ENCODE results near the gene PAX5.

The PAX5 gene

DNA sequence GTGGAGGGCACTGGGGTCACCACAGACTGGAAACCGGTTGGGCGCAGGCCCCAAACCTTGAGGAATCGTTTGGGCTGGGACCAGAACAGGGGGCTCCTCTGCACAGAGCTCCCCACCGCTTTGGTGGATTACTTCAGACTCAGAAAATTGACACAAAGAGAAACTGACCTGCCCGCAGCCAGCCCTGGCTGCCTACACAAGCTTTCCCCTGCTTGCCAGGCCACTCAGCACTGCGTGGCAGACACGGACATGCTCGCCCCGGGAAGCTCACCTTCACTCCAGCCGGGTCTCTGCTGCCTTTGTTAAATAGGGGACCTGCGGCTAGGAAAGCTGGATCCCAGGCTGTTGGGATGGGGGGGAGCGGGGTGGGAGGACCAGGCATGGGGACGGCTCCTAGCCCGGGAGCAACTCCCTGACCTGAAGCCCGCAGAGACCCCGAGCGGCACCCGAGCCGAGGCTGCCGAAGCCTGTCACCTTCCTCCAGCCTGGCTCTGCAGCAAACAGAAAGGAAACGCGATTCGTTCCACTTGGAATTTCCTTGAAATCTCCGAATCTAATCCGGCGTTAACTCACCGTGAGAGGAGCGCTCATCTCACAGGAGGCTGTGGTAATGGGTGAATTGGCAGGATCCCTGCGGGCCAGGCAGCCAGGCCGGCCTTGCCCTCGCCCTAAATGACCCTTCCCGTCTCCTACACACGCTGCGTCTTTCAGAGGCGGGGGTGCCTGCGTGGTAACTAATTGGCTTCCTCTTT, 8.8 kb downstream of the PAX5 start:
- DNase-seq (ENCODE audit: low read depth), result no peak

DNA sequence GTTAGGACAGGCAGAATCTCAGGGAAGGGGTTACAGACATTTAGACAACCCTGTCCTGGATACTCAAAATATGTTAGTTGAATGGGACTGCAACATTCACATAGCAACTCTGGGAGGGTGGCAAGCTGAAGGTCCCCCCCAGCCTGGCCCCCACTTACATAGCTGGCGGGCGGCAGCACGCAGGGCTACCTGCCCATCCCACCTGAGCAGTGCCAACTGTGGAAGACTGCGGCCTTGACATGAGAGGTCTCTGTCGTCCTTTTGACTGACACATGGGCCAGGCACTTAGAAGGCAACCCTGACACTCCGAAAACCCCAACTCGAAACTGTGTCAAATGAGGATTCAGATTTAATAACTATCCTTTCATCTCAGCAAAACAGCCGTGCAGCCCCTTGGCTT, 16.5 kb downstream of the PAX5 start:
- no peak for DNase-seq (ENCODE audit: low read depth)

DNA sequence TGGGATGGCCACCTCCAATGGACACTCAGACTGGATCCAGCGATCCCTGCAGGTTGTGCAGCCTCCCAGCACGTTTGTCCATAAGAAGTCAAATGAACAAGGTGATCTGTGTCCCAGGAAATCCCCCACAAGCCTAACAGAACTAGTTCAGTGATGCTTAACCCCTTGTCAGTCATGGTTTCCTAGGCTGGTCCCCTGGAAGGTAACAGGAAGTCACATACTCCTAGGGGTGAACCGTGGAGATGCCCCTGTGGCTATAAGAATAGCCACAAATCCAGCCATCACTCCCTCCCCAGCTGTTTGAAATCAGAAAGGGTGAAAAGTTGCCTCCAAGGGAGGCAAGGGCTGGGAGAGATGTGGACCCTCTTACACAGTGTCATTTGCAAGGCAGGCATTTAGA, 22.5 kb downstream of the PAX5 start:
- DNase-seq (ENCODE audit: low read depth), result no peak

DNA sequence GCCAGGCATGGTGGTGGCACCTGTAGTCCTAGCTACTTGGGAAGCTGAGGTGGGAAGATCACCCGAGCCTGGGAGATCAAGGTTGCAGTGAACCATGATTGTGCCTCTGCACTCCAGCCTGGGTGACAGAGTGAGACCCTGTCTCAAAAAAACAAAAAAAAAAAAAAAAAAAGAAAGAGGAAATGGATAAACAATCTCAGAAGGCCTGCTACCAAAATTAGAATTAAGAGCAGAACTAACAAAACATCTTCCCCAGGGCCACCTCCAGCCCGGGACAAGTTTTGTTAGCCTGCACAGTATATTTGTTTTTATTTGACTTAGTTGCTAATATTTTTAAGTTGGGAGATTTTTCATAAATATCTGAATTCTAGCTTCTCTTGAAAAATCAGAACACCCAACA, 23.1 kb downstream of the PAX5 start:
- DNase-seq (ENCODE audit: low read depth), result no peak

DNA sequence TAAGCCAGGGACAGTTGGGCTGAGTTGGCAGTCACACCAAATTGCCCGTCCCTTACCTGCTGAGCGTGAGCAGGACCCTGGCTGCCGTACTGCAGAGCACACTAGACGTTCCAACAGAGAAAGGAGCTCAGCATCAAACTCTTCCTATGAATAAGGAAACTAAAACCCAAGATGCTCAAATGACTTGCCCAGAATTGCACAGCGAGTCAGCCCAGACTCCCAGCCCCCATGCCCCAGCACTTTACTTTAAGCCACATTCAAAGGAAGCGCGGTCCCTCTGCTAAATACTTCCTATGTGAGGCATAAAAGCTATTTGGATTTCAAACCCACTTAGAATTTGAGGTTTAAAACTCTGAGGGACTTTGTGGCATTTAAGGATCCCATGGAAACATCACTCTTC, 23.9 kb downstream of the PAX5 start:
- DNase-seq (ENCODE audit: low read depth), result no peak

DNA sequence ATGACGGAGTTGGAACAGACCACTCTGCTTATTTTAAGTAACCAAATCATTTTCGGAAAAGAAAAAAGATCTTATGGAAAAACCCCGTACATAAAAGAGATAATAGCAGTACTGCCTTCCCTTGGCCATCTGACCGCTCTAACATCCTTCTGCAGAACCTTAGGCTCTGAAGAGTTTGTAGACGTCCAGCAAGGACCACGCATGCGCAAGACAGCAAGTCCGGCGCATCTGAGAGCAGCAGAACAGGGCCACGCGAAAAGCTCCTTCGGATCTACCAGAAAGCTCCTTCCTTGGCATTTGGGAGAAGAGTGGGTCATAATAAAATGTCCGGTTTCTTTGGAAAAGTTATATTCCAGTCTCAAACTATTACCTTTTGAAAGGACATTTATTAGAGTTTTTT, 26.8 kb downstream of the PAX5 start:
- DNase-seq (ENCODE audit: low read depth), result no peak

DNA sequence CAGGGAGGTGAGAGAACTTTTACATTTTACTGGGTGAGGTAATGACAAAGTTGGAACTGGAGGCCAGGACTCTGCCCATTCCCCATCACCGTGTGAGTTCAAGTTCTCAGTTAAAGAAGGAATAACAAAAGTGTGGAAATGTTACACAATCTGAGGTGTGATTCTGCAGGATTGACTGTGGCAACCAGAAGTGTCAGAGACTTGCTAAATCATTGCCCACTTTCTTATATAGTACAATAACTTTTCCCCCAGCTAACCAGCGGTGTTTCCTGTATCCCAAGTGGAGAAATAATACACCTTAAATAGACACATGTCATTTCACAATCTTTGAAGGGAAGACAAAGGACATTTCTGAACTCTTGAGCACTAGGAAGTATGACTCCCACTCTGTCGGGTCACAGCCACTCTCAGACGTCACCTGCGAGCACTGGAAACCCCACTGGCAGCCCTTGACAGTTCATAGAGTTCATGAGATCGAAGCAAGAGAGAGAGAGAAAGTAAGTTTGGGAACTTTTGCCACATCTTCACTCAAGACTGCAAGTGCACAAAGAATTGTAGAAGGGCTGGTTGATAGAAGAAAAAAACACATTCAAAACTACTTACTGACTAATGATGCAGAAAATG, 28.4 kb downstream of the PAX5 start:
- no peak for DNase-seq (ENCODE audit: low read depth)

DNA sequence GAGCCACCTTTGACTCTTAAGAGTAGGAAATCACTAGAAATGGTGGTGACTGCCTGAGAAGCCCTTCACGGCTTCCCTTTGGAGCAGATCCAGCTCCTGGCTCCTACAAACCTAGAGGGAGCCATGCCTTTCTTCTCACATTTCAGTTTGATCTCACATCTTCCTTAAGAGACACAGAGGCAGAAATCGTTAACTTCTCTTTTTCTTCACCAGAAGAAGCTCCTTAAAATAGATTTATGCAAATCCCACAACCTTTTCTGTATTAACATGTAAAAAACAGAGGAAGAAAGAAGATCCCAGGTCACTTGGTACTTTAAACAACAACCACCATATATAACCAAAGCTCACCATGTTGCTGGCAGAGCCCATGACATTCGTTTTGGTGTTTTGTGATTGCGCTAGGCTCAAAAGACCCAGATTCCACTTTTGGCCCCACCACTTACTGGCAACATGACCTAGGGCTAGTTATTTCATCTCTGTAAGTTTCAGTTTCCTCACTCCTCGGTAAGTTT, 29.6 kb downstream of the PAX5 start:
- DNase-seq (ENCODE audit: low read depth), result no peak

DNA sequence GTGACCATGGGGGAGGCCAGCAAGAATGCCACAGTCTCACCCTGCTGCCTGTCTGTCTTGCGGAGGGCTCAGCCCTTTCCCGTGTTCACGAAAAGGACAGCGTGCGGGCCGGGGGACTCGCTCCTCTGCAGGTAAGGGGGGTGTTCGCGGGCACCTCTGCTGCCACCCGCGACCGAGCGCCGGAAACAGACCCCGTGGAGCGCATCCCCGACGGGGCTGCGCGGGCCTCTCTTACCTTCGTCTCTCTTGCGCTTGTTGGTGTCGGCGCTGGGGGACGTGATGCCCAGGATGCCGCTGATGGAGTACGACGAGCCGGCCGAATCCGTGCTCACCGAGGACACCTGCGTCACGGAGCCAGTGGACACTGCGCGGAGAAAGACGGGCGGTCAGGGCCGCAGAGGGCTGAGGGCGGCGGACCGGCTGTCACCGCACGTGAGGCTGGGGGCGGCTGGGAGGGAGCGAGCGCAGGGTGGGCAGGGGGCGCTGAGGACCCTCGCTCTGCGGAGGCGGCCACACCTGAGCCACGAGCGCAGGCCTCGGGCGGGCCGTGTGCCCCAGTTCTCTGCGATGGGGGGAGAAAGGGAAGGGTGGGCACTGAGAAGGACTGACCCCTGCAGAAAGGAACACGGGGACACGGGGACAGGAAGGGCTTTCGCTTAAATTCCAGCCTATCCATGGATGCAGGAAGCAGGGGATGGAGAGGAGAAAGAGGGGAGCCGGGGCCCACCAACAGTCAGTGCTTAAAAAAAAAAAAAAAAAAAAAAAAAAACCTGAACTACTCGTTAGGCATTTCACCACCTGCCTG, 31.5 kb downstream of the PAX5 start:
- no peak for DNase-seq (ENCODE audit: low read depth)

DNA sequence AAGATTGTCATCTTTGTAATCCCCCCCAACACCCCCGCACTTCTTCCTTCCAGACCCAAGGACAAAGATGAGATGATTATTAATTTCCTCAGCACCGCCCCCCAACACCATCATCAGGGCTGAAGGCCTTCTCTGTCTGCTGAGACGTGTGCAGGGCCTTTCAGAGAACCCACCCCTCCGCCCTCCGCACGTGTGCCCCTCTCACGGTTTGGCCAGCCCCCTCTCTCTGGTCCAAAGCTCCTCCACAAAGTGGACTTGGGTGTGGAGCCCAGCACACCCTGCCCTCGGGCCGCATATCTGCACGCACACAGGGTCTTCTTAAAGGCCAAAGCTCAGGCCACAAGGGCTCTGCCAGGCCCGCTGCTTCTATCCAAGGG, 32.0 kb downstream of the PAX5 start:
- DNase-seq (ENCODE audit: low read depth), result no peak

DNA sequence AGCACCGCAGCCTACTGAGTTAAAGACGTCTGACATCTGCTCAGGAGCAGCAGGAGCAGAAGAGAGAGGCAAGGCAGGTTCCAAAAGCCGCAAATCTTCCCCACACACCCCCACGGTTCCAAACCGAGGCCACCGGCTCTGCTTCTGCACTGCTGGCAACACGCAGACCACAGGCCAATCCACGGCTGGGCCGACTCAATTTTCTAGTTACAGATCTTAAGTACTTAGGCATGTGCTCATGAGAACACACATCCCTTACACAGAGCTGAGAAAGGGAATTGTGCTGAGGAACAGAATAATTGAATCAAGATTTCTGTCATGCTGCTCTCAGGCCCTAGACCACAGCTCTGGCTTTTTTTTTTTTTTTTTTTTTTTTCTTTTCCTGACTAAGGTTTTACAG, 32.6 kb downstream of the PAX5 start:
- DNase-seq (ENCODE audit: low read depth), result no peak

DNA sequence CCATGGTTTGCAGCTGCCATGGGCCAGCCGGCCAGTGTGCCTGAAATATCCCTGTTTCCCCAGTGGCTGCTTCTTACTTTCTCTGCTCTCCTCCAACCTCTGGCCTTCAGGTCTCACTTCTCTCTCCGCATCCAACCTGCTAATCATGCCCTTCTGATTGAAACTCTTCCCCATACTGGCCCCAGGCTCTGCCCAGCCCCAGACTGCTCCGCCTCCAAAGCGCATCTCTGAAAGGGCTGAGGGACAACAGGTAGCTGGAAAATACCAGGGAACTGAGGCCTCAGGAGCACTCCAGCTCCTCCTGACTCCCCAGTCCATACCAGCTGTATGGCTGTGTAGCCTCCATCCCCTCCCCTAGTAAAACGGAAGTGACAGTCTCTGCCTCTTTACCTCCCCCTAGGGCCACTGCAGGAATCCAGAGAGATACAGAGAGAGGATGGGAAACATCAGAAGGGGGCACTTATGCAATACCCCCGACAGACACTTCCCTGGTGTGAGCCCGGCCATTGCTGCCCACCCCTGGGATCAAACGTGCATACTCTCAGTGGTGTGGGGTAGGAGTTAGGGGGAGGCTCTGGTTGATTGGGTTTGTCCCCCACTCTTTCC, 34.2 kb downstream of the PAX5 start:
- no peak for DNase-seq (ENCODE audit: low read depth)

DNA sequence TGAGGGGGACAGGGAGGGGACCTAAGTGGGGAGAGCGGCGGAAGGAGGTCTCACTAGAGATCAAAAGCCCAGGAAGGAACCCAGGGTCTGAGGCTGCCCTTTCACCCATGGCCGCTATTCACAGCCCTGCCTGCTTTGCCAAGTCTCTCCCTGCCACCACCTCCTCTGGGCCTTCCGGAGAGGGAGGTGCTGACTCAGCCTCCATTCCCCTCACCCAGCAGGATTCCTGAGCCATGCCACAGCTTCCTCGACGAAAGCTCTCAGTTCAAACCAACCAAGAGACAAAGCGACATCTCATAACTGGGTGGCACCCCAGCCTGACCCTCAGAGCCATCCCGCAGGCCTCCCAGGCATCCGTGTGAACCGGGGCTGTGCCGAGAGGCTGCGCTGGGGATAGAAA, 36.7 kb downstream of the PAX5 start:
- DNase-seq (ENCODE audit: low read depth), result no peak

DNA sequence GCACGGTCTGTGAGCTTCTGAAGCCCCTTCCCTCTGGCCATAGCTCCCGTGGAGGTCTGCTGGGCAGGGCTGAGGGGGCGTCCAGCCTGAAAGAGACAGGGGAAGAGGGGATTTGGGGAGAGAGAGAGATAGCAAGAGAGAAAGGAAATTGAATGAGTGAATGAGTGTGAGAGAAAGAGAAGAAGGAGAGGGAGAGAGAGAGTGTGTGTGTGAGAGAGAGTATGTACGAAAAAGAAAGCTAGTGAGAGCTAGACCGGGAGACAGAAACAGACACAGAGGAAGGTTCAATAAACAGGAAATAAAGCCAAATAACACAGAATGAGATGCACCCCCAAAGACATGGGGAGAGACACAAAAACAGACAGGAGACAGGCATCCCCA, 37.4 kb downstream of the PAX5 start:
- no peak for DNase-seq (ENCODE audit: low read depth)

DNA sequence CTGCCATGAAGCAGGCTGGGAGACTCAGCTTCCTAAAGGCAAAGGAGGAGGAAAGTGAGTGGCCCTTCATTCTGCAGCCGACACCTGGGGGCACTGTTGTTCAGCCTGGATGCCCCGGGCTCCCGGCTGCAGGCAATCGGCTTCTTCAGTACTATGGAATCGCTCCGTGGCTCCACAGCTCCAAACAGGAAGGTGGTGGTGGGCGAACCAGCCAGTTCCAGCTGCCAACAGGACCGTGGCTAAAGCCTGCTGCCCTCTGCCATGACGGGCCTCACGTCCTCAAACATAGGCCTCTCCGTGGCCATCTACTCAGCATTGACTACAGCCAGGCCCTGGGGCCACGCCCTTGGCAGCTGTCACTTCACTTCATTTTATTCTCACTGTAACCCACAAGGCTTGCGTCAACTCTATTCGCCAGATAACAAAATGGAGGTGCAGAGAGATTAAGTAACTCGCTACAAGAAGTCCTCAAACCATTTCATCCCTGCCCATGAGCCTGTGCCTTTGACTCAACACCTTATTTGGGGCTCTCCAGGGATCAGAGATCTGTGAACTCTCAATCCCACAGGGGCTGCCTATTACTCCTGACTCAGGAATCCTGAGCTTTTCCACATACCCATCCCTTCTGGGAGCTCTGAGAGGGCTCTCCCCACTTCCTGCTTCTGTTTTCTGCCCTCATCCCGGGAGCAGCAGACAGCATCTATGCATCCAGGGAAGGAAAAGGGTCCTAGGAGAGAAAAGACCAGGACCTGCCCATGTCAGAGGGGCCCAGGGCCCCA, 38.0 kb downstream of the PAX5 start:
- DNase-seq (ENCODE audit: low read depth), result no peak

DNA sequence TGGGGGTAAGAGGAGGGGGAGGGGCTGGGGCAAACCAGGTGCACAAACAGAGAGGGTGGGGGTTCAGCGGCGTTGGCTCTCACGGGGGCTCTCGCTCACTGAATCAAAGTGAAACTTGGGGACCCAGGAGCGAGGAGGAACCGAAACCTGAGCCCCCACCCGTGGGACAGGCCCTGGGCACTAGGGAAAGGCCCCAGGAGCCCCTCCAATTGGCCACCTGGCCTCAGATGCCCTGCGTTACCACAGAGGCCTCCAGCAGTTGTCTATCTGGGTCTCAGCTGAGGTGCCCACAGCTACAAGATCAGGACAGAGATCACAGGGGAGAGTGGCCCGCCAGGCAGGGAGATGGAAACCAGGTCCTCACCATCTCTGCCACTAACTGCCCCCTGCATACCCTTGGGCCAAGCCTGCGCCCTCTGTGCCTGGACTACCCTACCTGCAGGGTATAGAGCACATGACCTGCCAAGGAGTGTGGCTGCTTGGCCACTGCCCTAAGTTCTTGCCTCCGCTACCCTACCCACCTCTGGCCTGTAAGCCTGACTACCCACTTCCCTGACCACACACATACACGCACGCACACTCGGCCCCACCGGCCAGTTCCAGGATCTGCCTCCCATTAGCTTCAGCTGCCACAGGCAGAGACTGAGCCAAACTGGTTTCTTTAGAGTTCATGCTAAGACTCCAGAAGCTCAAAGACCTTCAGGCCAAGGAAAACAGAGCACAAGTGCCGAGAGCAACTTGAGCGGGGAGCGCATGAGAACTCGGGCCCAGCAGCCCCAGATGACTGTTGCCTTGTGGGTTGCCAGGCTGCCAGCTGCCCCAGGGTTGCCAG, 39.9 kb downstream of the PAX5 start:
- no peak for DNase-seq (ENCODE audit: low read depth)

DNA sequence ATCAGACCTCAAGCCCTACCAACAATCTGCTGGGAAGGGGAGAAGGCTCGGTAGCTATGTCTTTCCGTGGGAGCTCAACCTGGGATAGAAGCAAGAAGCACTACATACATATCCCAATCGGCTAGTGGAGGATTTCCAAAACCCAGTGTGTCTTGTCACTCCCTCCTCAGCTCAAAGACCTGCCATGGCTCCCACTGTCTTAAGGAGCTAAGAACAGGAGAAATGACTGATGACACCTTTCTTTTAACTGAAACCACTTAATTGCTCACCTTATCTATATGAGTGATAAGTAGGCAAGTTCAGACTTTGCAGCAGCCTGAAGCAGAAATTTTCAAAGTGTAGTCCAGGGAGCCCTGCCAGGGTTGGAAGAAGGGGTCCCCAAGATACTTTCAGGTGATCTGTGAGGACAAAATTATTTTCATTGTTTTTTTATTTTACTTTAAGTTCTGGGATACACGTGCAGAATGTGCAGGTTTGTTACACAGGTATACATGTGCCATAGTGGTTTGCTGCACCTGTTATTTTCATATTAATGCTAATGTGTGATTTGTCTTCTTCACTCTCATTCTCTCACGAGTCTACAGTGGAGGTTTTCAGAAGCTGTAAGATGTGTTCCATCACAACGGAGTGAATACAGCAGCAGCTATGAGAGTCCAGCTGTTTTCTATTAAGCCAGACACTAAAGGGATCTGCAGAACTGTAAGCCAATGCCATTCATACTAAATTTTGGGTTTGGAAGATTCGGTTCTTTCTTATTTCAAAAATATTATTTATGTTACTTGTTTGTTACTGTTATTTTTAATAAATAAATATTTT, 41.4 kb downstream of the PAX5 start:
- no peak for DNase-seq (ENCODE audit: low read depth)

DNA sequence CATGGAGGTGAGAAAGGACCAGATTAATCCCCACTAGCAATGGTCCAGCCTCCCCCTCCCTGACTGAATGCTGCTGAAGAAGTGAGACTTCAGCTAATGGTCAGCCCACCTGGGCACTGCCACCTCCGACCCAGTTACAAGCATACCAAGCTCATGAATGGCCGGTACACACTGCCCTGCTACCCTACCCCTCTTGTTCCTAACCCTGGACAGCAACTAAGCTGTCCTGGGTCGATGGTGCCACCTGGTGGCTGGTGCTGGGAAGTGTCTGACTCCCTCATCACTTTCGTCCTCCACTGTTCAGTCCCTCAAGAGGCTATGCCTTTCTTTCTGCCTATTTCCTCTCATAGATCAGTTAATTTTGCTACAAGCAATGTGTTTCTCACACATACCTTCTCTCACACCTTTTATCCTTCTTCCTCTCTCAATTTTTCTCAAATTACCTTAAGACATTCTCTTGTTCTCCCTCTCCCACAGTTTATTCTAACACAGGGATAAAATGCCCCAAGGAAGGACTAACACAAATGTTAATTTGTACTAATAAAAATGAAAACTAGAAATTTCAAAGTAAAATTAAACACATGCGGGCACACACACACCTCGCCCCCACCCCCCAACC, 42.4 kb downstream of the PAX5 start:
- no peak for DNase-seq (ENCODE audit: low read depth)

DNA sequence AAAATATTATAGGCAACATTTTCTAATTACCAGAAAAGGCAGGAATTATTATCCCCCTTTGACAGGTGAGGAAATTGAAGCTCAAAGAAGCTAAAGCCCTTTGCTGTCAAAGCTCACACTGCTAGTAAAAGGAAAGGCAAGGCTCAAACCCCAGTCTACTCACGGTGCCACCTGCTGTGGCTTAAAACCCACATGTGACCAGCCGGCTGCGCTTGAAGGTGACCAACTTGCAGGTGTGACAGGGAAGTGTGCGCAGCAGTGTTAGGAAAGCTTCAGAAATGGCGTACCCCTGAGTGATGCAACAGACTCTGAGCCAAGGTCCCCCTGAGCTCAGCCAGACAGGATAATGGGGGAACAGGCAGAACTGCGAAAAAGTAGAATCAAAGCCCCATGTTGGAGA, 45.2 kb downstream of the PAX5 start:
- DNase-seq (ENCODE audit: low read depth), result no peak

DNA sequence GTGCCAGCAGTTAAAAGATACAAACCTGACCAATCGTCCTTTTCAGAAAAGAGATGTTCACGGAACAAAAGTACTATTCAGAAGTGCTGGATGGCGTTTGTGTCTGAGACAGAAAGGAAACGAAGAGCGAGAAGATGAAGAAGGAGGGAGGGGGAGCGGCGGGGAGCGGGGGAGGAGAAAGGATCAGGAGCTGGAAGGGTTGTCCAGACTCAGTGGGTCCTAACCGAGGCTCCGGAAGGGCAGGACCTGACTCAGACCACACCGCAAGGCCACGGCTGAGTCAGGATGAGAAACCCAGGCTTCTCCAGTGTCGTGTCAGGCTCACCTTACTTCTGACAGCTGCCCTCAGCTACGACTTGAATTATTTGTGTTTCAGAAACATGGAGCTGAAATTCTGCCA, 46.2 kb downstream of the PAX5 start:
- DNase-seq (ENCODE audit: low read depth), result no peak

Data from HS-27A (cell line).